HCT116 (cell line): ENCODE measurements around the gene TNFAIP3. TPM values are rescaled to one million over a fixed set of nuclear protein-coding genes. Genes with fewer than 3 reads are reported as not detected.

Source experiments
- ATAC-seq: fragments of 200-7000 bp; cut with Tn5 transposase; 2 replicates; pipeline ENCODE4 v1.9.1; 2020; ENCODE audit warnings: mild to moderate bottlenecking, moderate library complexity
- BruUV-seq: library from RNA; stranded (reverse); fragments of 400-500 nt; replicated peaks from 2 replicates; lab custom pipeline; 2021; lab: Mats Ljungman, UMichigan
- CTCF ChIA-PET: fragments of 300-600 bp; sonication (Branson Sonifier 250); formaldehyde crosslinking; loops from one replicate; lab custom pipeline; 2021; ENCODE audit warnings: antibody characterized with exemption; lab: Charles Lee
- POLR2A ChIA-PET: fragments of 300-600, 350-600 bp; sonication (Branson Sonifier 250); formaldehyde crosslinking; loops from one replicate; lab custom pipeline; 2021; ENCODE audit warnings: antibody characterized with exemption; lab: Charles Lee
- RAD21 ChIA-PET, 2 experiments: fragments of 300-600 bp; sonication (Branson Sonifier 250); formaldehyde crosslinking; loops; one replicate each; lab custom pipeline; 2023; ENCODE audit warnings: low total read pairs in 2 of 2; ENCODE audit not compliant: uncharacterized antibody in 2 of 2, unreplicated experiment in 2 of 2, low non-redundant PET in 1 of 2; lab: Charles Lee
- DNase-seq: peaks from one replicate; pipeline ENCODE4 v3.0.0-alpha.2; 2010; ENCODE audit warnings: low read depth, low spot score
- H2AFZ ChIP-seq: fragments of 200-600 bp; shearing (Covaris generic), sonication (generic); 2 replicates; pipeline ENCODE4 v1.6.1; 2017; ENCODE audit warnings: low read depth, mixed run types, mixed read lengths, antibody characterized with exemption, low read length; ENCODE audit not compliant: poor library complexity, severe bottlenecking
- H3K27ac ChIP-seq: 2 replicates; pipeline ENCODE4 v1.5.1; 2012; ENCODE audit warnings: low read depth, low read length
- H3K27me3 ChIP-seq: fragments of 200-600 bp; sonication (generic); 2 replicates; pipeline ENCODE4 v1.6.1; 2016; ENCODE audit warnings: mixed run types, low read length, mixed read lengths; ENCODE audit not compliant: insufficient read depth
- H3K36me3 ChIP-seq, 2 experiments: fragments of 200-500 bp in 1 of 2; fragments of 200-600 bp in 1 of 2; sonication (Bioruptor generic) in 1 of 2; sonication (generic) in 1 of 2; 2 replicates each; pipeline versions ENCODE4 v1.5.1 to v1.6.1; 2014 to 2016; ENCODE audit warnings: low read length in 2 of 2, inconsistent platforms in 1 of 2, mixed read lengths in 1 of 2, mixed run types in 1 of 2; ENCODE audit not compliant: insufficient read depth in 2 of 2, control insufficient read depth in 1 of 2
- H3K4me1 ChIP-seq, 2 experiments: fragments of 200-600 bp in 1 of 2; sonication (generic) in 1 of 2; 2 replicates each; pipeline versions ENCODE4 v1.5.1 to v1.6.1; 2012 to 2017; ENCODE audit warnings: low read length in 2 of 2, inconsistent platforms in 1 of 2, mild to moderate bottlenecking in 1 of 2, mixed read lengths in 1 of 2, mixed run types in 1 of 2, moderate library complexity in 1 of 2; ENCODE audit not compliant: insufficient read depth in 2 of 2, control insufficient read depth in 1 of 2
- H3K4me2 ChIP-seq: fragments of 200-600 bp; sonication (generic); 2 replicates; pipeline ENCODE4 v1.6.1; 2017; ENCODE audit warnings: mixed run types, low read length, mixed read lengths
- H3K4me3 ChIP-seq, 2 experiments: fragments of 200-600 bp in 1 of 2; sonication (generic) in 1 of 2; replicated peaks in 1 of 2; 2 replicates each; pipeline ENCODE4 v1.5.1; 2011 to 2016; ENCODE audit warnings: low read length in 2 of 2, control low read depth in 1 of 2, low read depth in 1 of 2, mild to moderate bottlenecking in 1 of 2, mixed read lengths in 1 of 2, mixed run types in 1 of 2
- H3K79me2 ChIP-seq: fragments of 200-600 bp; sonication (generic); 2 replicates; pipeline ENCODE4 v1.6.1; 2017; ENCODE audit warnings: mild to moderate bottlenecking, mixed run types, low read length, moderate library complexity, mixed read lengths; ENCODE audit not compliant: insufficient read depth
- H3K9ac ChIP-seq: fragments of 200-600 bp; sonication (generic); 2 replicates; pipeline ENCODE4 v1.6.1; 2016; ENCODE audit warnings: low read length, mixed read lengths
- H3K9me2 ChIP-seq: fragments of 200-600 bp; sonication (generic), shearing (Covaris generic); 2 replicates; pipeline ENCODE4 v1.6.1; 2017; ENCODE audit warnings: mixed run types, mild to moderate bottlenecking, moderate library complexity; ENCODE audit not compliant: insufficient read depth
- H3K9me3 ChIP-seq, 2 experiments: fragments of 200-500 bp in 1 of 2; fragments of 200-600 bp in 1 of 2; sonication (Bioruptor generic) in 1 of 2; sonication (generic) in 1 of 2; 2 replicates each; pipeline ENCODE4 v1.6.1; 2014 to 2017; ENCODE audit warnings: low read length in 2 of 2, mixed read lengths in 2 of 2, inconsistent platforms in 1 of 2, low read depth in 1 of 2, mild to moderate bottlenecking in 1 of 2, mixed run types in 1 of 2, moderate library complexity in 1 of 2; ENCODE audit not compliant: control insufficient read depth in 1 of 2, insufficient read depth in 1 of 2
- H4K20me1 ChIP-seq: fragments of 200-600 bp; sonication (generic), shearing (Covaris generic); 2 replicates; pipeline ENCODE4 v1.6.1; 2017; ENCODE audit warnings: mixed run types, mild to moderate bottlenecking, moderate library complexity; ENCODE audit not compliant: insufficient read depth
- EGR1 ChIP-seq: IDR thresholded peaks from 2 replicates; pipeline ENCODE4 v1.6.1; 2012; ENCODE audit warnings: low read depth
- EZH2 ChIP-seq: fragments of 200-600 bp; sonication (generic); IDR thresholded peaks from 2 replicates; pipeline ENCODE4 v1.6.1; 2017; ENCODE audit warnings: antibody characterized with exemption, mixed run types
- MAX ChIP-seq: IDR thresholded peaks from 2 replicates; pipeline ENCODE4 v1.6.1; 2012
- SRF ChIP-seq: IDR thresholded peaks from 2 replicates; pipeline ENCODE4 v1.6.1; 2012; ENCODE audit warnings: low read depth
- YY1 ChIP-seq: IDR thresholded peaks from 2 replicates; pipeline ENCODE4 v1.6.1; 2011; ENCODE audit warnings: low read length, low read depth, moderate library complexity, mild to moderate bottlenecking; ENCODE audit not compliant: insufficient replicate concordance; ENCODE audit errors: extremely low read depth
- ZFX ChIP-seq: fragments of 450-650 bp; IDR thresholded peaks from 2 replicates; pipeline ENCODE4 v1.6.1; 2017
- intact Hi-C: fragments of 100-400 bp; cut with micrococcal nuclease; formaldehyde crosslinking; loops from 2 replicates; pipeline ENCODE4 v1.10.0; 2022
- total RNA-seq: library from RNA; stranded (reverse); gene quantifications from one replicate; pipeline ENCODE4 v1.2.1, GENCODE V29; 2021; ENCODE audit not compliant: unreplicated experiment

TNFAIP3 gene
- total RNA-seq, 1 experiment from 2014 or later, result 4.4 TPM

GRCh38 chr6:137912813-137913212 is 45.8 kb downstream of the TNFAIP3 start:
- no peak for TF ChIP-seq YY1
- TF ChIP-seq EGR1, result no peak
- Histone ChIP-seq H3K4me1 (no peaks in the 10 kb centered on the region), H3K4me3 (no peak overlapping the region), H3K27ac (no peak overlapping the region), H3K36me3 (no peaks in the 10 kb centered on the region), H3K79me2 (no peaks in the 10 kb centered on the region), H3K9me3 (no peaks in the 10 kb centered on the region), H3K9me2 (no peaks in the 10 kb centered on the region), H3K9ac (no peak overlapping the region), H2AFZ (no peak overlapping the region), H3K27me3 (no peaks in the 10 kb centered on the region), H3K4me2 (no peak overlapping the region), H4K20me1 (no peaks in the 10 kb centered on the region)
- ChIA-PET CTCF (no interaction called here), POLR2A (no interaction called here), RAD21 (no interaction called here)
- DNase-seq (no peak), ATAC-seq (no peak)
- intact Hi-C loops, result no loop called here
- BruUV-seq, result no TSS peak

- Histone ChIP-seq H3K4me3 (no peak overlapping the region), H3K4me1 (no peaks in the 10 kb centered on the region), H3K27me3 (no peaks in the 10 kb centered on the region), H4K20me1 (no peaks in the 10 kb centered on the region), H3K9me3 (no peaks in the 10 kb centered on the region), H3K9me2 (no peaks in the 10 kb centered on the region), H3K27ac (no peak overlapping the region), H3K4me2 (no peak overlapping the region), H3K9ac (no peak overlapping the region), H3K79me2 (no peaks in the 10 kb centered on the region), H2AFZ (no peak overlapping the region), H3K36me3 (no peaks in the 10 kb centered on the region)
- ChIA-PET CTCF (no interaction called here), RAD21 (no interaction called here), POLR2A (no interaction called here)
- DNase-seq (no peak), ATAC-seq (no peak)
- intact Hi-C loops, result no loop called here
- BruUV-seq, result no TSS peak
- TF ChIP-seq MAX, result no peak
- TF ChIP-seq SRF, result no peak
- no peak for TF ChIP-seq ZFX
- no peak for TF ChIP-seq EZH2
Observed at GRCh38 chr6:137913434-137913833, 46.4 kb downstream of the TNFAIP3 start.
